H9 (cell line): Measurements from ENCODE around the gene EPHB6. TPM values are rescaled to one million over a fixed set of nuclear protein-coding genes. Genes with fewer than 3 reads are reported as not detected.

Experiments
- DNase-seq: peaks from one replicate; pipeline ENCODE4 v3.0.0-alpha.2; 2017
- H2AFZ ChIP-seq: one replicate; pipeline ENCODE4 v1.6.1; 2013; ENCODE audit warnings: mild to moderate bottlenecking, low read length, control low read depth, moderate library complexity
- H2AK5ac ChIP-seq: 2 replicates; pipeline ENCODE4 v1.6.1; 2013; ENCODE audit warnings: low read length, control low read depth, mixed read lengths; ENCODE audit not compliant: insufficient read length
- H2BK120ac ChIP-seq: one replicate; pipeline ENCODE4 v1.6.1; 2013; ENCODE audit warnings: low read depth, mild to moderate bottlenecking, low read length, control low read depth, inconsistent platforms; ENCODE audit not compliant: poor library complexity, severe bottlenecking
- H2BK12ac ChIP-seq: 2 replicates; pipeline ENCODE4 v1.6.1; 2013; ENCODE audit warnings: low read length, control low read depth, mixed read lengths, low read depth; ENCODE audit not compliant: insufficient read length
- H2BK15ac ChIP-seq: 2 replicates; pipeline ENCODE4 v1.6.1; 2013; ENCODE audit warnings: low read depth, low read length, control low read depth
- H2BK20ac ChIP-seq: one replicate; pipeline ENCODE4 v1.6.1; 2013; ENCODE audit warnings: low read depth, mild to moderate bottlenecking, low read length, control low read depth, inconsistent platforms; ENCODE audit not compliant: poor library complexity, severe bottlenecking
- H2BK5ac ChIP-seq: 2 replicates; pipeline ENCODE4 v1.6.1; 2013; ENCODE audit warnings: low read length, control low read depth, mixed read lengths; ENCODE audit not compliant: insufficient read length
- H3K14ac ChIP-seq: 2 replicates; pipeline ENCODE4 v1.6.1; 2013; ENCODE audit warnings: low read length, control low read depth; ENCODE audit not compliant: insufficient read depth
- H3K18ac ChIP-seq: 2 replicates; pipeline ENCODE4 v1.6.1; 2013; ENCODE audit warnings: low read depth, mild to moderate bottlenecking, mixed read lengths, low read length, control low read depth; ENCODE audit not compliant: insufficient read length
- H3K23ac ChIP-seq: 2 replicates; pipeline ENCODE4 v1.6.1; 2013; ENCODE audit warnings: low read length, control low read depth, mixed read lengths, low read depth; ENCODE audit not compliant: insufficient read length
- H3K23me2 ChIP-seq: 2 replicates; pipeline ENCODE4 v1.6.1; 2013; ENCODE audit warnings: low read depth, mild to moderate bottlenecking, mixed read lengths, low read length, control low read depth; ENCODE audit not compliant: insufficient read length, poor library complexity, severe bottlenecking
- H3K27ac ChIP-seq: 2 replicates; pipeline ENCODE4 v1.5.1; 2013; ENCODE audit warnings: low read length, control low read depth, mixed read lengths, low read depth; ENCODE audit not compliant: insufficient read length
- H3K27me3 ChIP-seq: 2 replicates; pipeline ENCODE4 v1.6.1; 2013; ENCODE audit warnings: low read length, control low read depth, inconsistent platforms; ENCODE audit not compliant: insufficient read depth
- H3K4ac ChIP-seq: 2 replicates; pipeline ENCODE4 v1.6.1; 2013; ENCODE audit warnings: low read depth, mild to moderate bottlenecking, control low read depth, inconsistent platforms, low read length, moderate library complexity
- H3K4me1 ChIP-seq: 2 replicates; pipeline ENCODE4 v1.6.1; 2013; ENCODE audit warnings: low read length, control low read depth, inconsistent platforms; ENCODE audit not compliant: insufficient read depth
- H3K4me2 ChIP-seq: 2 replicates; pipeline ENCODE4 v1.6.1; 2013; ENCODE audit warnings: low read length, control low read depth, mixed read lengths; ENCODE audit not compliant: insufficient read length, insufficient read depth
- H3K56ac ChIP-seq: 2 replicates; pipeline ENCODE4 v1.6.1; 2013; ENCODE audit warnings: low read depth, mild to moderate bottlenecking, mixed read lengths, low read length, control low read depth; ENCODE audit not compliant: insufficient read length
- H3K79me1 ChIP-seq: 2 replicates; pipeline ENCODE4 v1.6.1; 2013; ENCODE audit warnings: low read depth, mild to moderate bottlenecking, moderate library complexity, low read length, control low read depth, inconsistent platforms; ENCODE audit not compliant: insufficient read depth, poor library complexity, severe bottlenecking
- H3K79me2 ChIP-seq: 2 replicates; pipeline ENCODE4 v1.6.1; 2013; ENCODE audit warnings: low read length, control low read depth, inconsistent platforms; ENCODE audit not compliant: insufficient read depth
- H3K9ac ChIP-seq: 2 replicates; pipeline ENCODE4 v1.6.1; 2013; ENCODE audit warnings: low read length, control low read depth, mixed read lengths; ENCODE audit not compliant: insufficient read length; ENCODE audit errors: extremely low read depth
- H3K9me3 ChIP-seq: one replicate; pipeline ENCODE4 v1.6.1; 2013; ENCODE audit warnings: low read depth, low read length, inconsistent platforms; ENCODE audit not compliant: control insufficient read depth
- H3T11ph ChIP-seq: one replicate; pipeline ENCODE4 v1.6.1; 2013; ENCODE audit warnings: mild to moderate bottlenecking, low read length, control low read depth, inconsistent platforms
- H4K20me1 ChIP-seq: one replicate; pipeline ENCODE4 v1.6.1; 2013; ENCODE audit not compliant: control insufficient read depth, insufficient read length, insufficient read depth
- H4K5ac ChIP-seq: 2 replicates; pipeline ENCODE4 v1.6.1; 2013; ENCODE audit warnings: low read depth, mild to moderate bottlenecking, mixed read lengths, low read length, control low read depth; ENCODE audit not compliant: insufficient read length
- H4K8ac ChIP-seq: replicated peaks from 2 replicates; pipeline ENCODE4 v1.6.1; 2013; ENCODE audit warnings: low read length, control low read depth, mixed read lengths, low read depth; ENCODE audit not compliant: insufficient read length
- H4K91ac ChIP-seq: 2 replicates; pipeline ENCODE4 v1.6.1; 2013; ENCODE audit warnings: low read depth, mild to moderate bottlenecking, moderate library complexity, mixed read lengths, low read length, control low read depth; ENCODE audit not compliant: insufficient read length
- H3K27ac Mint-ChIP-seq, 3 experiments: 2 replicates in 2 of 3; 3 replicates in 1 of 3; pipeline ENCODE4 v1.8.0; 2020 to 2021; ENCODE audit warnings: mixed read lengths in 3 of 3, mild to moderate bottlenecking in 1 of 3, moderate library complexity in 1 of 3
- H3K27me3 Mint-ChIP-seq: 2 replicates; pipeline ENCODE4 v1.8.0; 2021; ENCODE audit warnings: low read depth, mild to moderate bottlenecking, moderate library complexity, mixed read lengths
- H3K36me3 Mint-ChIP-seq, 3 experiments: 2 replicates in 2 of 3; 3 replicates in 1 of 3; pipeline ENCODE4 v1.8.0; 2020 to 2021; ENCODE audit warnings: low read depth in 3 of 3, mixed read lengths in 3 of 3; ENCODE audit not compliant: insufficient read depth in 1 of 3
- H3K4me1 Mint-ChIP-seq, 2 experiments: 2 replicates each; pipeline ENCODE4 v1.8.0; 2020; ENCODE audit warnings: mixed read lengths in 2 of 2
- H3K4me3 Mint-ChIP-seq, 2 experiments: 2 replicates in 1 of 2; 3 replicates in 1 of 2; pipeline ENCODE4 v1.8.0; 2020 to 2021; ENCODE audit warnings: mild to moderate bottlenecking in 2 of 2, mixed read lengths in 2 of 2, moderate library complexity in 1 of 2
- H3K9me3 Mint-ChIP-seq, 2 experiments: 2 replicates in 1 of 2; 3 replicates in 1 of 2; pipeline ENCODE4 v1.8.0; 2020; ENCODE audit warnings: mild to moderate bottlenecking in 2 of 2, mixed read lengths in 2 of 2, moderate library complexity in 1 of 2
- CTCF ChIP-seq: fragments of 200-600 bp; sonication (generic); conservative IDR thresholded peaks from 3 replicates; pipeline ENCODE4 v1.8.0; 2021; ENCODE audit warnings: antibody characterized with exemption, mild to moderate bottlenecking
- WGBS: extraction: QIAGEN DNeasy Blood & Tissue Kit; methylation state at CpG from one replicate; pipeline ENCODE4 v1.1.7; 2013; ENCODE audit warnings: missing lambda C conversion rate, low lambda C conversion rate, mixed read lengths; ENCODE audit not compliant: insufficient read length; ENCODE audit errors: extremely low coverage; 5-methylcytosine and 5-hydroxymethylcytosine counted together
- total RNA-seq: library from RNA; stranded (reverse); gene quantifications from 2 replicates; pipeline ENCODE4 v1.2.1, GENCODE V29; 2021

Gene EPHB6
- total RNA-seq, 1 experiment from 2014 or later = 9.7 TPM

- Histone ChIP-seq H3K79me2 (no peaks in the 10 kb centered on the region), H3K23me2 (no peaks in the 10 kb centered on the region), H3K9me3 (no peaks in the 10 kb centered on the region), H2BK15ac (no peak overlapping the region), H4K8ac (peak overlapping the region; percentile 46), H2BK120ac (no peak overlapping the region), H4K91ac (no peak overlapping the region), H3K14ac (no peak overlapping the region), H4K5ac (no peak overlapping the region), H3K27me3 (no peaks in the 10 kb centered on the region), H3K23ac (no peak overlapping the region), H4K20me1 (no peaks in the 10 kb centered on the region), H3K4ac (no peak overlapping the region), H3K4me2 (no peak overlapping the region), H3K56ac (no peak overlapping the region), H2BK5ac (no peak overlapping the region), H3K79me1 (no peaks in the 10 kb centered on the region), H3K4me1 (no peaks in the 10 kb centered on the region; the same call in 1 of the 2 replicates), H2BK12ac (no peak overlapping the region), H3K9ac (no peak overlapping the region), H2BK20ac (no peak overlapping the region), H3T11ph (no peak overlapping the region), H3K18ac (no peak overlapping the region), H2AFZ (no peak overlapping the region), H3K27ac (no peak overlapping the region), H2AK5ac (no peak overlapping the region)
- Mint-ChIP-seq H3K4me3 (no peak overlapping the region), H3K4me1 (peaks cover 22 to 28% of the 10 kb centered on the region in 2 experiments), H3K27me3 (peaks cover 18% of the 10 kb centered on the region), H3K27ac (peak overlapping the region in 1 of 3 experiments; percentile 97; a peak in 2 of 7 replicates), H3K36me3 (peaks cover 0 to 13% (median 0%) of the 10 kb centered on the region in 3 experiments; a peak in 3 of 7 replicates), H3K9me3 (peaks cover 7 to 10% of the 10 kb centered on the region in 2 experiments)
- TF ChIP-seq CTCF = no peak
- no CpG with 5 or more reads among the region's 3 CpGs for WGBS
- DNase-seq = no peak
Observed at GRCh38 chr7:142898377-142899170, 43.7 kb downstream of the EPHB6 start.
